SK-N-MC (cell line): ENCODE results near the gene LGI4.
"Not testable (repeated sequence)": the region's sequence is repeated elsewhere in the genome, so short reads cannot be mapped to it uniquely, and the experiment has no call there.

ENCODE experiments used
- EZH2 ChIP-seq: fragments of 200-600 bp; sonication (generic); IDR thresholded peaks from one replicate; pipeline ENCODE4 v1.6.1; 2017; ENCODE audit warnings: antibody characterized with exemption
- POLR2AphosphoS5 ChIP-seq: IDR thresholded peaks from 2 replicates; pipeline ENCODE4 v1.6.1; 2012; ENCODE audit warnings: mild to moderate bottlenecking, low read depth, low read length, borderline replicate concordance

- not testable (repeated sequence) for TF ChIP-seq EZH2, POLR2AphosphoS5
Measured at GRCh38 chr19:35129724-35130274, 5.1 kb downstream of the LGI4 start.
